GM15510 (cell line): Measurements from ENCODE around the gene MKX.

Experiments used
- POLR2A ChIP-seq: IDR thresholded peaks from 3 replicates; pipeline ENCODE4 v1.6.1; 2011; ENCODE audit warnings: borderline replicate concordance; ENCODE audit not compliant: insufficient read length; ENCODE audit errors: extremely low read depth

The MKX gene

DNA sequence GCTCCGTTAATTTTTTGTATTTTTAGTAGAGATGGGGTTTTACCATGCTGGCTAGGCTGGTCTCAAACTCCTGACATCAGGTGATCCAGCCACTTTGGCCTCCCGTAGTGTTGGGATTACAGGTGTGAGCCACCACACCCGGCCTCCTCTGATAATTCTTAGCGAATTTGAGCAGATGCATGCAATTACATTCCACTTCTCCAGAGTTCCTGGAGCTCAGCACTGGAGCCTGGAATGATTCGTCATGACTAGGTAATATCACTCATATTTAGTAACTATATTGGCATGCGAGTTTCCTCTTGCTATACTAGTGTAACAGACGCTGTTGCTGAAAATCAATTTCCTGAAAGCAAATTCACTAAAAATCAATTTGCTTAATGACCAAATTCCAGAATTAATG, 86.8 kb downstream of the MKX start:
- no peak for TF ChIP-seq POLR2A

DNA sequence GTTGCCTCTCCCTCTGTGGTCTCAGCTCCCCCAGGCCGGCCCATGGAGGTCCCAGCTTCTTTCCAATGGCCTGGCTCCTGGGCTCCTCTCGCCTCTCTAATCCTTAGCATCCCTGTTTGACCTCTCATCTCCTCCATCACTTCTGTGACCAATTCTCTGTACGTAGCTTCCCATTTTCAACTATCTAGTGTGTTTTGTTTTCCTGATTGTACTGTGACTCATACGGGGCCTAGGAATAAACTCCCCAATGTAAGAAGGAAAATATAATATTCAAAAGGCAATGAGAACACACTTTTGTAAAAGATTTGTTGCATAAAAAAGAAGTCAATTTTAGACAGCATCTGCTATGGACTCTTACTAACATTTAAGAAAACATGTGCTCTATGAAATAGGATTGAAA, 90.3 kb downstream of the MKX start:
- no peak for TF ChIP-seq POLR2A

DNA sequence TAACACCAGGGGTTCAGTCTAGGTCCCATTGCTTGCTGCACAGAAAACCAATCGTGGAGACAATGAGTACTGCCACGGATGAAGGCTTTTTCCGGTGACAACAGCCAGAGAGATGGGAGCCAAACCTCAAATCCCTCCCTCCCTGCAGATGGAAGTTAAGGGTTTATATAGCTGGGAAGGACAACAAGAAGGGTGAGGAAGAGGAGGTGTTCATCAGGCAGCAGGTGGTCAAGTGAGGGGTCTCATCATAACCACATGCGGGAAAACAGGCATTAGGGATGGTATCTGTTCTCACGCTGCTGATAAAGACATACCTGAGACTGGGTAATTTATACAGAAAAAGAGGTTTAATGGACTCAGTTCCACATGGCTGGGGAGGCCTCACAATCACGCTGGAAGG, 91.3 kb downstream of the MKX start:
- TF ChIP-seq POLR2A, result no peak

DNA sequence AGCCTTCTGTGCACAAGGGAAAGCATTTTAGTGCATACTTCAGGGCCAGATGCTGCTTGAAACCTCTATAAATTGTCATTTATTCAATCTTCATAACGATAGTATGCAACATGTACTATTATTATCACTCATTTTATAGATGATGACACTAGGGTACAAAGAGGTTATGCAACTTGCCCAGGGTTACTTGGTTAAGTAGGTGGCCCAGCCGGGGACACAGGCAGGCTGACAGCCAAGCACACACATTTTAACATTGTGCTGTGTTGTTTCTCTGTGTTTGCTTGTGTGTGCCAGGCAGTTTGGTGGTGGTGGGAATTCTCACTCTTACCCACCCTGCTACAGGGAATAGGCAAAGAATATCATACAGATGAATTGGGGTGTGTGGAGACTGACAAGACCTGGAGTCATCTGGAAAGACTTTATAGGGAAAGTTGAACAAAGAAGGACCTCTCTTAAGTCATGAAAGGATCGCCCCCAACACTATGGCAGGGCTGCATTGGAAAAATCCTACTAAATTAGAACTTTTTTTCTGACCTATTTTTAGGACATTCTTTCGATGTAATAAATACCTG, 98.9 kb downstream of the MKX start:
- TF ChIP-seq POLR2A, result no peak

DNA sequence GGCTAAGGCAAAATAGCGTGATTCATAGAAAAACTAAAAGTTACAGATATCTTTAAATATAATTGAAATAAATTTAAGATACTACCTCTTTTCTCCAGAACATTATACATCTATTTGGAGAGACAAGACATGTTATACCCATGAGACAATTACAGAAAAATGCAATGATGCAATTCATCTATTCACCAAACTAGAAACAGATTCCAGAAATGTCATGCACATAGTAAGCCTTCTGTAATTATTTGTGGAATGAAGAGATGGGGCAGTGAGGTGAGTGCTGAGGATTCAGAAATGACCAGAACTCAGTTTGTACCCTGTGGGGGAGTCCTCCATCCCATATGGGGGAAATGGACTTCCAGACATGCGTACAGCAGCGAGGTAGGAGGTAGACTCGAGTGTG, 99.4 kb downstream of the MKX start:
- TF ChIP-seq POLR2A, result no peak

DNA sequence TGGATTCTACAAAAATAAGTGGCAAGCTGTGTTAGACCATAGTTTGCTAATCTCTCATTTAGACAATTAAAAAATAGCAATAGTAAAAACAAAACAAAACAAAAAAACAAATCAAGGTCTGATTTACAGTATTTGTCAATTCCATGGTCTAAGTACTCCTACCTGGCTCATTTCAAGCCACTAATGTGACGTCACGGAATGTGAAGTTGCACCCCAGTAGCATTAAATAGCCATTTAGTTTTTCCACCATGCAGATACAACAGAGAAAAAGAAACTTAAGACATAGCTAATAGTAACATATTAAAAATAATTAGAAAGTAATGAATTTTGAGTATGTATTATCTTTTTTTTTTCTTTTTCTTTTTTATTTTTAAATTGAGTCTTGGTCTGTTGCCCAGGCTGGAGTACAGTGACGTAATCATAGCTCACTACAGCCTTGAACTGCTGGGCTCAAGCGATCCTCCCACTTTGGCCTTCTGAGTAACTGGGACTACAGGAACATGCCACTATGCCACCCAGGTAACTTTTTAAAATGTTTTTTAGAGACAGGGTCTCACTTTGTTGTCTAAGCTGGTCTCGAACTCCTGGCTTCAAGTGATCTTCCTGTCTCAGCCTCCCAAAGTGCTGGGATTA, 101.2 kb downstream of the MKX start:
- TF ChIP-seq POLR2A, result no peak

DNA sequence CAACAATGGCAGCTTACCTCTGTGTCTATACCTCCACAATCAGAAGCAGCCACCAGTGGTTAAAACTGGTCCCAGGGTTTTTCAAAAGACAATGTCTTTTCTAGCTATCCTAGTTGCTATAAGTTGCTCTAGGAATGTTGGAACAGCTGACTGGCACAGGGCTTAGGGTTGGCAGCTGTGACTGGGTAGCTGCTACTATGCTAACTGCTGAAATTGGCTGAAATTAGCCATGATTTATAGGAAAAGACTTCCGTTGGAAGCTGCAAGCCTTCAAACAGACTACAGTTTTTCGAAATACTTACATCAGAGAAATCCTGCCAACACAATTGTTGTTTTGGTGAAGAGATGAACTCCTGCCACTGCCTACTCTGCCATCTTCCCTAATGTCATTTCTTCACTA, 102.3 kb downstream of the MKX start:
- no peak for TF ChIP-seq POLR2A

DNA sequence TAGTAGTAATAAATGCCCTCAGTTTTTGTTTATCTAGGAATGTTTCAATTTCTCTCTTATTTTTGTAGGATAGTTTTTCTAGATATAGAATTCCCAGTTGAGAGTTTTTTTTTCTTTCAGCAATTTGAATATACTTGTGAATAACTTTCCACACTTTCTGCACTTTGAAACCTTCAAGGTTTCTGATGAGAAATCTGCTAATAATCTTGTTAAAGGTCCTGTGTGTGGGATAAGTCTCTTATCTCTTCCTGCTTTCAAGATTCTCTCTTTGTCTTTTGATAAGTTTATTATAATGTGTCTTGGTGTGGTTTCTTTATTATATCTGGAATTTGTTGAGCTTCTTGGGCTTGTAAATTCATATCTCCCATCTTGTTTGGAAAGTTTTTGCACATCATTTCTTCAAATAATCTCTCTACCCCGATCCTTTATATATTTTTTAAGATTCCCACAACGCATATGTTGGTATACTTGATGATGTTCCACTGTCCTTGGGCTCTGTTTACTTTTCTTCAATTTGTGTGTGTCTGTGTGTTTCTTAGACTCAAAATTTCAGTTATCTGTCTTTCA, 103.5 kb downstream of the MKX start:
- no peak for TF ChIP-seq POLR2A

DNA sequence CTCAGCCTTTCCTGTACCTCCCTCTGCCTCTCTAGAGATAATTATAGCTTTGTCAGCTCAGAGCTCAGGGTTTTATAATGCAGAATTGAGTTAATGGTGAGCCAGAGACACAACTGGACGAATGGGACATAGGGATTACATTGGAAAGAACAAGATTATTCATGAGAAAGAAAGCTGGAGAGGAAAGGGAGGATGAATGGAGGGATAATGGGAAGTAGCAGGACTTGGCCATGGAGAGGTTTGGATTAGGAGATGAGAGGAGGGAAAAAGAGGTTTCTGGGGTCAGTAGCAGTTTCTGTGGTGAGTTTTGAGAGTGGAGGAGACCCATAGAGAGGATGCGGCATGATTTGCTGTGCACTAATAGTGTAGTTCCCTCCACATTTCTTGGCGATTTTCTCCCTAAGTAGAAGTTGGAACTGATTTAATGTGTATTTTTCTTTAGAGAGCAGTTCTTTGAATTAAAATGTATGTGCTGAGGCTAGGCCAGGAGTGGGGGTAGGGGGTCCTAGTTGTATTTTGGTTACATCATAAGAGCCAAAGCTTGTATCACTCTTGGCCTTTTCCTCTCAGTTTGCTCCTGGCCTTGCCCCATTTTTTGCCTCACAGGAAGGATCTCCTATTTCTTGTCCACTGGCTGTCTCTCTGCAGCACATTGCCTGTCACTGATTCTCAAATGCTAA, 107.4 kb downstream of the MKX start:
- TF ChIP-seq POLR2A, result no peak

DNA sequence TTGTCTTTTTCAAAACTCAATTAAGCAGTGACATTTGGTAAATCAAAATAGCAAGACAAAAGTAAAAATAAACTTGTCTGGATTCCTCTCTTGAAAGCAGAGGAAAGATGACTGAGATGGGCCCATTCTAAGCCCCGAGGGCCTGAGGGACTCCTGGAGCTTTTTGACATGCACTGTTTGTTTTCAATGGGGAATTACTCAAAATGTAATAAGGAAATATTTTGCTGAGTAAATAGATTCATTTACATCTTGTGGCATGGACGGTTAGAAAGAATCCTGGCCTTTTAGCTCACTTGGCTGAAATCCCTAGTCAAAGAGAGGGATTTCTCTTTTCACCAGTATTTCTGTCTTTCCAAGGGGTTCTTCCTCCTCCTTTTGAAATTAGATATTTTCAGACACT, 108.0 kb downstream of the MKX start:
- TF ChIP-seq POLR2A, result no peak

DNA sequence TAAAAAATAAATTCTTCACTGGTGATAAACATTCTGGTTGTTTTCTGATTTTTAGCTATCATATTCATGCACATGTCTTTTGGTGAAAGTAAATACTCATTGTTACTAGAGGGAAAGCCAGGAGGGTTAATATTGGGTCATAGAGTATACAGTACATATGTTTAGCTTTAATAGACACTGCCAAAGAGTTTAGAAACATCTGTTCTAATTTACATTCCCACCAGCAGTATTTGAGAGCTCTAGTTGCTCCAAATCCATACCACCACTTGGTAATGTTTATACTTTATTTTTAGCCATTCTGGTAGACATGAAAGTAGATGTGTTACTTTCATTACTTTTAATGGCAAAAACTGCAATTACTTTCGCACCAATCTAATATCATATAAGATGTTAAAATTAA, 108.8 kb downstream of the MKX start:
- no peak for TF ChIP-seq POLR2A

DNA sequence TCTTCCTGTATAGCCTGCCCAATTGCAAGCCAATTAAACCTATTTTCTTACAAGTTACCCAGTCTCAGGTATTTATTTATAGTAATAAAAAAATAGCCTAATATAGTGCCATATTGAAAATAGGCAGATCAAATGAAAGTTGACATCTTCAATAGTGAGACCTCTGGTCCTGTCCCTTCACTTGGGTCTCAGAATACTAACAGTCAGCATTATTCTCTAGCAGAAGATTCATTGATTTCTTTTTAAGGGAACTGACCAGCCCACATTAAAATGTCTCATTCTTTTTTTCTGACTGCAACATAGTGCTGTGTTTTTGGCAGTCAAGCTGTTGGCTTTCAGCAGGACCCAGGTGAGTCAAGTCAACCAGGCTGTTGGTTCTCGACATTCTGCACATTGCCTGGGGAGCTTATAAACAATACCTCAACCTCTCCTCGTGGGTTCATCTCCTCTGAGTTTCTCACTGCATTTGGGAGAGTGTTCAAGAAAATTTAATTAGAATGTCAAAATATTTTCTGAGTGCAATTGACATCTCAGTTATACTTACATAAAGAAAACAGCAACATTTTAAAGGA, 109.8 kb downstream of the MKX start:
- TF ChIP-seq POLR2A, result no peak

DNA sequence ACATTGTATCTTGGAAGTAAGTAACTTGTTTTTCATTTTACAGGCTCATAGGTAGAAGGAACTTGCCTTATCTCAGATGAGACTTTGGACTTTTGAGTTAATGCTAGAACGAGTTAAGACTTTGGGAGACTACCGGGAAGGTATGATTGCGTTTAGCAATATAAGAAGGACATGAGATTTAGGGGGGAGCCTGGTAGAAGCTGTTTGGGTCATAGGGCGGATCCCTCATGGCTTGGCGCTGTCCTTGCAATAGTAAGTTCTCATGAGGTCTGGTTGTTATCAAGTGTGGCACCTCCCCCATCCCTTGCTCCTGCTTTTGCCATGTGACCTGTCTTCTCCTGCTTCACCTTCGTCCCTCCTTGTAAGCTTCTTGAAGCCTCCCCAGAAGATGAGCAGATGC, 110.3 kb downstream of the MKX start:
- TF ChIP-seq POLR2A, result no peak

DNA sequence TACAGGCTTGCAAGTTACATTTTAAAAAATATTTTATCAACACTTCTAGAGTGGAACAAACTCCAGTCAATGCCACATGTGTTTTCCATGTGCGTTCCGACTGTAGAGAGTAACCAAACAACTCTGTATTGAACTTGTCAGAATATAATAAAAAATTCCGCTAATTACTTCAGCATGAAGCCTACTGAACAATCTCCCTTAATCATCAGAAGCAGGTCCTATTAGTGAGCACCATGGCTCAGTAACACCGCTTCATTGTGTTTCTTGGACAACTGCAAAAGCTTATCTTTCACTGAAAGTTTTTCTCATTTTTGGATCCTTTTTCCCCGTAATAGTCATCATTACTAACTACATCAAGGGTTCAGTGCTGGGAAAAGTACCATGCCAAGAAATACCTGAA, 117.0 kb downstream of the MKX start:
- no peak for TF ChIP-seq POLR2A

DNA sequence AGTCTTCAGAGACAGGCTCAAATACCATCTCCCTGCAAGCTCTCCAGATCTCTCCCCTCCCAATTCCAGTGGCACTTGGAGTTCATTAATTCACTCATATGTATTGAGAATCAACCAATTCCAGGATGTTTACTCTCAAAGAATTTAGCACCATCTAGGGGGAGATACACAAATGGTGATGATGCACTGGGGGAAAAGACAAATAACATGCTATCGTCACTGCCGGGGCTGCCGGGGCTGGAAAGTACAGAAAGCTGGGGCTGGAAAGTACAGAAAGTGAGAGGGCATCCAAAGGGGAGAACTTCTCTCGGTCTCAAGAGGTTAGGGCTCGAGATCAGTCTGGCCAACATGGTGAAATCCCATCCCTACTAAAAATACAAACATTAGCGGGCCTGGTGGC, 118.7 kb downstream of the MKX start:
- no peak for TF ChIP-seq POLR2A
